Tibial nerve (tissue), 4 donors: ENCODE data around the gene GLB1L2.

ENCODE experiments used
- CTCF ChIP-seq, 5 experiments: fragments of 200-600 bp in 3 of 5; fragments of 450-650 bp in 2 of 5; sonication (generic) in 3 of 5; IDR thresholded peaks; one replicate each; pipeline ENCODE4 v1.5.1; 2016 to 2019; ENCODE audit warnings: antibody characterized with exemption in 5 of 5, mild to moderate bottlenecking in 3 of 5, moderate library complexity in 2 of 5
- EP300 ChIP-seq, 2 donors: sonication (generic); formaldehyde crosslinking; IDR thresholded peaks; one replicate each; pipeline ENCODE4 v1.6.1; 2017; ENCODE audit warnings: antibody characterized with exemption in 2 of 2, mild to moderate bottlenecking in 1 of 2
- POLR2A ChIP-seq, 2 donors: fragments of 450-650 bp; IDR thresholded peaks; one replicate each; pipeline ENCODE4 v1.6.1; 2017; ENCODE audit warnings: antibody characterized with exemption in 2 of 2, mild to moderate bottlenecking in 2 of 2, moderate library complexity in 2 of 2

- TF ChIP-seq CTCF (IDR thresholded peaks at IDR 0.05) (no peak), EP300 (IDR thresholded peaks at IDR 0.05) (no peak), POLR2A (IDR thresholded peaks at IDR 0.05) (no peak)
These were observed 42.0 kb upstream of the GLB1L2 start for GRCh38 chr11:134289789-134290188.
